GM21825 (cell line): ENCODE measurements around the gene ITGB8.

Experiments used
- ATAC-seq: cut with Tn5 transposase; IDR thresholded peaks from one replicate; pipeline ENCODE4 v1.9.1; 2021; ENCODE audit warnings: mild to moderate bottlenecking, moderate library complexity; ENCODE audit not compliant: unreplicated experiment

The ITGB8 gene

GRCh38 chr7:20409961-20410360 is 79.3 kb downstream of the ITGB8 start:
- ATAC-seq, result no peak

DNA sequence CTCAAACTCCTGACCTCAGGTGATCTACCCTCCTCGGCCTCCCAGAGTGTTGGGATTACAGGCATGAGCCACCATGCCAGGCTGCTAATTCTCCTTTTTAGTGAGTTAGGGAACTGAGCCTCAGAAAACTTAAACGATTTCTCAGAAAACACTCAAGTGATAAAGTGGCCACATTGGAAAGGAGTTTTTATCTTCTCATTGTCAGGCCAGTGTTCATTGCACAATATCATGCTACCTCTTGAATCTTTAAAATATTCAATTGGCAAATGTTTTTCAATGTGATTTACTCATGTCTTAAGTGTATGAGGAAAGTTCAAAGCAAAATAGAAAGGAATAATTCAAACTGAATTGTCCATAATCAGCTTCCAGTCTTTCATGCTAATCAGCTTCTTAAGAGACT is 80.7 kb downstream of the ITGB8 start:
- no peak for ATAC-seq

- ATAC-seq, result no peak
Measured at GRCh38 chr7:20412032-20412431, 81.3 kb downstream of the ITGB8 start.

DNA sequence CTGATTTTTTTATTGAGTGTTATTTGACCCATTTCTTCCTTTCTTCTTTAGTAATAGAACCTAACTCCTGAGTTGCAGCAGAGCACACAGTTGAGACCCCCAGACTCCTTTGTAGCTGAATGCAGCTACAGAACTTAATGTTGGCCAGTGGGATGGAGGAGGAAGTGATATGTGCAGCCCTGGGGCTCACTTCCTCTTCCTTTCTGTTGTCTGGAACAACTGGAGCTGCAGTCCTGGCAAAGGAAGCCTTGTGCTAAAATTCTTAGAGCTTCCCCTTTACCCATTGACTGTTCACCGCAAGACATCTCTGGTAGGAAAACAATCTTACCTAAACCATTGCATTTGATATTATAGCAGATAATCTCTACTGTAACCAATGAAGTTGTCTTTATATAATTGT is 86.6 kb downstream of the ITGB8 start:
- ATAC-seq, result no peak

DNA sequence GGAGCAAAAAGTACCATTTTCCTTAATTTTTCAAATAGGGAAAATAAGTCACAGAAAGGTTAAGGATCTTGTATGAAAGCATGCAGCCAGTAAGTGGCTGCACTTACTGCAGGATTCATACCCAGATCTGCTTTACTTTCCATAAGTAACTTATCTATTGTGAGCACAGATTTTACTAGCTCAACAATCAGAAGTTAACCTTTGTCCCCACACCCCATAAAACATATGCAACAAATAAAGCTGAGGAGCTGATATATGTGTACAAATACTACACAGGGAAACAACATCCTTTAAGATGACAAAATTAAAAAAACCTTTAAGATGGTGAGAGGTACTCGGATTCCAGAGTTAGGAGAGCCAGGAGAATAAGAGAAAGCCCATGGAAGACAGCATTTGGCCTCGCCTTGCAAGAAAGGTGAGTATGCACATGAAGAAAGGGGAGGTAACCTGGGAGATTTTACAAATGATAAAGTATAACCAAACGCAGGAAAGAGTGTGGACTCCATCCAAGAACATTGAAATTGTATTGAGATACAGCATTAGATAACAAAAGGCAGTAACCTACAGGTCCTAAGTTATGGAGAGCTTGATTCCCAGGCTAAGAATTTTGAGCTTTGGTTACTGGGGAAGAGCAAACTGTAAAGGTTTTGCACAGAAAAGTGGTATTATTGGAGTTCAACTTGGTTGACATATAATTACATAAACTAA is 87.1 kb downstream of the ITGB8 start:
- no peak for ATAC-seq

DNA sequence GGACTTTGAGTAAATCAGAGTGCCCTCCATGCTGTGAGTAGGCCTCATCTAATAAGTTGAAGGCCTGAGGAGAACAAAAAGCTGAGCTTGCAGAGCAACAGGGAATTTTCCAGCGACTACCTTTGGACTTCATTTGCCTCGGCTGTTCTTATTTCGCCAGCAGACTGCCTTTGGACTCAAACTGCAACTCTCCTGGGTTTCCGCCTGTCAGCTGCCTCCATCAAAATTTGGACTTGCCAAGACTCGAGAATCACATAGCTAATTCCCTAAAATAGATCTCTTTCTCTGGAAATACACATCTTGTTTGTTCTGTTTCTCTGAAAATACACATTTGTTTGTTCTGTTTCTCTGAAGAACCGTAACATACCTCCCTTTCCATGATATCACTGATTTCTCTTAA is 93.8 kb downstream of the ITGB8 start:
- ATAC-seq, result no peak

DNA sequence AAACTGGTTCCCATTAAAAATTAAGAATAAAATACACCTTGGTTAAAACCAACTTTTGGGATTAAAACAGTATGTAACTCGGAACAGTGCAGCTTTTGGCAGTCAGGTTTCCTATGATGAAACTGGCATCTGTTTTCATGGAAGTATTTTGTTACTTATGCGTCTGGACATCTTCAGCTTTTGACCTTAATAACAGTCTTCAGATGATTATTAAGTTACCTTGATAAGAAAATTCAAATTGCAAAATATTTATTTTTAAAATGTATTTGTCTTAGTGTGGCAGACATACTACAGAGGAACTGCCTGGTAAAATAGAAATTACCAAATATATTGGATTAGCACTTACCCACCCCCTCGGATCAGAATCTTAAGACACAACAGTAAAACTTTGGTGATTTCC is 100.0 kb downstream of the ITGB8 start:
- ATAC-seq, result no peak

DNA sequence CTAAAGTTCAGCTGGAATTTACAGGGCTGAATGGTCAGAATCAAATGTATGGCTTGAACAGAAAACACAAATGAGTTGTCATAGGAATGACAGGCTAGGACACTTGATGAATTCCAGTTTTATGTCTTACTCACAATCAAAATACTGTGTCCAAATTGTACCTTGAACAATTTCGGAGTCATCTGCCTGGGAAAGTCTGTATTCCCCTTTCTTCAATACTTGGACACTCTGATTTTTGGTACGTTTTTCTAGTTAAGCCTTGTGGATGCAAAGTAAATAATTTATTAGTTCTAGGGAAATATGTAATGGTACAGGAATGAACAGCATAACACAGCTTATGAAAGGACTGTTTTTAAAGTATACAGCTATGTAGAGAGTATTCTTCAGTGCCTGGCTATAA is 100.4 kb downstream of the ITGB8 start:
- no peak for ATAC-seq

DNA sequence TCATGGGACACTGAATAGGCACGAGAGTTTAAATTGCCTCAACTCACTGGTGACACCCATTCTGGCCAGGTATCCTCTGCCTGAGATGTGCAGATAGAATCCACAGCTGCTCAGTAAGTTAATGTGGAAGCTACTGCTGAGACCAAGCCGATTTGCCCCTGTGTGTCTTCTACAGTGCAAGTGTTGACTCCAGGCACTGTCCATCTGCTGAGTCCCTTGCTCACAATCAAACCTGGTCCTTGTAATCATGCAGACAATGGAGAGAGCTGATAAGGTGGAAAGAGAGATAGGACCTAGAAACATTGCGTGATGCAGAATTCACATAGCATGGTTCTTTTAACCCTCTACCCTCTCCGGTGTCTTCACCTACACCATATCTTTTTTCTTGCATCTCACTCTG is 101.4 kb downstream of the ITGB8 start:
- no peak for ATAC-seq

GRCh38 chr7:20435305-20435704 is 104.6 kb downstream of the ITGB8 start:
- no peak for ATAC-seq

DNA sequence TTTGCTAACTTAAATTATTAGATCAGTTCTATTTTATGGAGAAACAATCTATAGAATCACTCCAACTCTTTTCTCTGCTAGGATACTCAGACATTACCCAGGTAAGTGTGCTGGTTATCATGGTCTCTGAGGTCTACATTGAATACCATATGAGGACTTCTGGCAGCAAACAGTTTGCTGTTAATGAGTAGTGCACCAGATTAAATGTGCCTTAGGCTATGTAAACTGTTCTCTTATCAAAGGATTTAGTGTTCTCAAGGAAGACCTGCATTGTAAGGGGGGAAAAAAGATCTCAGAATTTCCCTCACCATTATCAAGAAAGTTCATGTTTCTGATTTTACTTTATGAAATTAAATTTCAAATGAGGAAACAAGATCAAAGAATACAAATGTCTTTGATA is 107.5 kb downstream of the ITGB8 start:
- no peak for ATAC-seq

GRCh38 chr7:20438694-20439376 is 108.1 kb downstream of the ITGB8 start:
- ATAC-seq, result peak; percentile 82

- no peak for ATAC-seq
Measured at GRCh38 chr7:20439416-20440185, 108.9 kb downstream of the ITGB8 start.

DNA sequence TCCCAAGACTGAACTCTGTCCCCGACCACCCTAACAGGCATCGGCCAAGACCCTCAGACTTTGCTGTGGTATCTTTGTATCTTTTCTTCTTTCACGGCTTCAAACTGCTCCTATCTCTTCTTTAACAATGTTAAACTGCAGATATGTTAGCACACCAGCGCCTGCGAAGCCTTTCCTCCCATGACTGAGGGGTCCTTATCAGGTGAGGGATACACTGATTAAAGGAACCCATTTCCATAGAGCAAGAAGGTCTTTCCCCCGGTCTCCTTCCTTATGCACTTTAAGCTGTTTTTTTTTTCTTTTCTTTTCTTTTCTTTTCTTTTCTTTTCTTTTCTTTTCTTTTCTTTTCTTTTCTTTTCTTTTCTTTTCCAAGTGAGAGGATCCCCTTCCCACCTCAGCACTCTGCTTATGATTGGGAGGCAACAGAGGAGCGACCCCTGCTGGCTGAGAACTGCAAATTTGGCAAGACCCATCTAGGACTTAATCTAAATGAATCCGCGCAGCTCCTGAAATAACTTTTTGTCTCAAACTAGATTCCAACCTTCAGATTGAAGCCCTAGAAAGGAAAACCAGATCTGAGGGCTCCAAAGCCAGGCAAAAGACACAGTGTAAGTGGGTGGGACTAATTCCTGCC is 109.9 kb downstream of the ITGB8 start:
- no peak for ATAC-seq

DNA sequence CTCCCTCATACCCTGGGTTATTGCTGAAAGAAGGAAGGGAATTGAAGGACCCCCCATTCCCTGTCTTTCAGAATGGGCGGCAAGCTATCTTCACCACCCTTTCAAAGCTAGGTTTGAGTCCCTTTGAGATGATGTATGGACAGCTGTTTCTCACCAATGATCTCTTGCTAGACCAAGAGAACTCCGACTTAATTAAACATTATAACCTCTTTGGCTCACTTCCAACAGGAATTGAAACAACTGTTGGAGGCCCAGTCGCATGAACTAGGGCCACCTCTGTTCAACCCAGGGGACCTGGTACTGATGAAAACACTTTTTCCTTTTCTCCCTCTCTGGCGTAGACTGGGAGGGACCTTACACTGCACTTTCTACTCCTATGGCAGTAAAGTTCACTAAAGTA is 110.6 kb downstream of the ITGB8 start:
- no peak for ATAC-seq

GRCh38 chr7:20441991-20442441 is 111.3 kb downstream of the ITGB8 start:
- ATAC-seq, result no peak

DNA sequence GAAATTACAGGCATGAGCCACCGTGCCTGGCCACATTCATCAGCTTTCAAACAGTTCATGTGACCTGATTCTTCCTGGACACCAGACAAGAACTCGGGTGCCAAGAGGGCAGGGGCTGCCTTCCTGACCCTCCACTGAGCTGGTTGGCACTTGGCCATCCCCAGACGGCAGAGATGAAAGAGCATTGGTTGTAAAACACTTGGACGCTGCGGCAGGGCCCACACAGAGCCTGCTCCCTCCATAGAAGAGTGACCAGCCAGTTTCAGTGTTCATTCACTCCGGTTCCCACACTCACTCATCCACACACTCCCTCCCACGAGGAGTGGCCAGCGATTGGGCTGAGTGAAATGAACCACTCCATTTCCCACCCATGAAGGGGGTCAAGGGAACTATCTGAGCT is 112.3 kb downstream of the ITGB8 start:
- no peak for ATAC-seq

GRCh38 chr7:20444030-20444800 is 113.5 kb downstream of the ITGB8 start:
- no peak for ATAC-seq

DNA sequence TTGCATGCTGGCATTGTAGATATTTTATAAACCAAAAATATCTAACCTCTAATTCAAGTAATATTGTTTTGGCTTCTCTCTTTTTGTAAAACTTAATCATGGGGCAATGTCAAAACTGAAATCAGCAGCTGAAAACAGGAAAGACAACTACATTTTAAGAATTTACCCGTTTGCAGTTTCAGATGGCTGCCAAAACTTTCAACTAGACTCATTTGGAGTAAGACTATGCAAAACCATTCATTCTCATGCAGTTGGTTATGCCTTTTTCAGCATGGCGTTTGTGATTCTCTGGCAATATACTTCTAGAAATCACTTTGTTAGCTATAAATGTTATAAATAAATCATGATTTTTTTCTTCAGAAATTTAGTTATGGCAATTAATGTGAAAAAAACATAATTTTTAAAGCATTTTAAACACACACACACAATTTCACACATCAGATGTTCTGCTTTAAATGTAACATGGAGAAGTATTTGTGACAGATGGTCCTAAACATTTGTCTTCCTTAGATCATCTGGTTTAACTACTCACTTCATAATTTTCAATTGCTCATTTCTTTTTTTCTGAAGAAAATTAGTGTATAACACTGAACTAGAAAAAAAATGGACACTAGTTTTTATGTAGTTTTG is 116.4 kb downstream of the ITGB8 start:
- ATAC-seq, result no peak

- no peak for ATAC-seq
Measured at GRCh38 chr7:20449176-20449575, 118.5 kb downstream of the ITGB8 start.
